Measurements from ENCODE around the gene HECTD4.
"Not testable (repeated sequence)": the region's sequence is repeated elsewhere in the genome, so short reads cannot be mapped to it uniquely, and the experiment has no call there.

HECTD4 gene

DNA sequence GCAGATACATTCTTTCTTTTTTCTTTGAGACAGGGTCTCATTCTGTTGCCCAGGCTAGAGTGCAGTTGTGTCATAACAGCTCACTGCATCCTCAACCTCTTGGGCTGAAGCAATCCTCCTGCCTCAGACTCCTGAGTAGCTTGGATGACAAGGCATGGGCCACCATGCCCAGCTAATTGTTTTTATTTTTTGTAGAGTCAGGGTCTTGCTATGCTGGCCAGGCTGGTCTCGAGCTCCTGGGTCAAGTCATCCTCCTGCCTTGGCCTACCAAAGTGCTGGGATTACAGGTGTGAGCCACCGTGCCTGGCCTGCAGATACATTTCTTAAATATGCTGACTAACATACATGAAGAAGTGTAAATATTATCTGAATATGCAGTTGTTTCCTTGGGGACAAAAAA is 115.8 kb downstream of the HECTD4 start:
- DNase-seq (ENCODE audit: low read depth): no peak

DNA sequence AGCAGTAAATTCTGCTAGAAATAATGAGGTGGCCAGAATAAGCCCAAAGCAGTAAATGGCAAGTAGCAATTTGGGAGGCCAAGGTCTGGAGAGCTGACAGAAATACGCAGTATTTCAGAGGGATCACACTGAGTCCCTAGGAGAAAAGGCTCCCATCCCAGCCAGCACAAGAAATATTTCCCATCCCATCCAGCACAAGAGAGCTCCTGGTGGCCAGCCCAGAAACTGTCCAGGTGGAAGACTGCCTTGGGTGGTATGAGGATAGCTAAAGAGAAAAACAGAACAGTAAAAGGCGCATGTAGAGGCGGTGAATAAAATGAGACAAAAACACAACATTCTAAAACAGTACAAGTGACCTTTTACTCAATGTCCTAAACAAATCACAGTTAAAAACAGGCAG is 120.7 kb downstream of the HECTD4 start:
- DNase-seq (ENCODE audit: low read depth): no peak

DNA sequence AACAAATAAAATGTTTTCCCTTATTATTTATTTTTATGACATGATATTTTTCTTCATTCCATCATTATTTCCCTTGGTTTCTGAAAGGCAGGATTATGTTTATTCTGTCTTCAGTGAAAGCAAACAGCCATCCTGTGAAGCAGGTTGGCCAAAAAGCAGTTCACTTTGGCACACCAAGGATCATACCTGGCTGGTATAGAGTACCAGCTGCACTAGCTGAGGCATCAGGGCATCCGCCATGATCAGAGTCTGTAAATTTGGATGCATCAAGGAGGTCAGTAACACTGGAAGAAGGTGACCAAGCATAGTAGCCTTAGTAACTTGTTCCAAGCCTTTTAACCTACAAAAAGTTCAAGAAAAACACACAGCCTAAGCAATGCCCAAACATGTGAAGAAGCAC is 123.3 kb downstream of the HECTD4 start:
- DNase-seq (ENCODE audit: low read depth): no peak

- DNase-seq (ENCODE audit: low read depth): no peak
These were observed 125.5 kb downstream of the HECTD4 start for GRCh38 chr12:112256780-112257179.

DNA sequence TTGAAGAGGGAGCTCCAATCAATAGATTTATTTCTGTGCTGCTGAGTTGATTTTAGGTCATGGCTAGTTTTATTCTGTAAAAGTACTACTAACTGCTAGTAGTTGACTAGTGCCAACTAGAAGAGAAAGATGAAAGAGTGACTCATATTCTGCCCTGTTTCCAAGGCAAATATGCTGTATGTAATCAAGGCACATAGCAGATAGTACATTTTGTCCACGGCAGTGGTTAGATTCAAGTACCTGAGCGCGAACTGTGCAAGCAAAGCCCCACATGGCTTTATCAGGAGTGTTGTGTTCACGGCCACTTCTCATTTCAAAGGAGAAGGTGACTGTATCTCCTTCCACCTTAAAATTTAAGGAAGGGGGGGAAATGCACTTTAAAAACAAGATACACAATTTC is 130.0 kb downstream of the HECTD4 start:
- no peak for DNase-seq (ENCODE audit: low read depth)

DNA sequence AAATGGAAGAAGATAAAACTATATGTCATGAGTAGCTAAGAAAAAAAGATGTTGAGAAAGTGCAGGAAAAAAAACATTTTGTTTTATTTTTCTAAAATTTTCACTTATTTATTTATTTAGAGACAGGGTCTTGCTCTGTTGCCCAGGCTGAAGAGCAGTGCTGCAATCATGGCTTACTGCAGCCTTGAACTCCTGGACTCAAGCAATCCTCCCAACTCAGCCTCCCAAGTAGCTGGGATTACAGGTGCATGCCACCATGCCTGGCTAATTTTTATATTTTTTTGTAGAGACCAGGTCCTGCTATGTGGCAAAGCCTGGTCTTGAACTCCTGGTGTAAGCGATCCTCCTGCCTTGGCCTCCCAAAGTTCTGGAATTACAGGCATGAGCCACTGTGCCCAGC is 137.3 kb downstream of the HECTD4 start:
- DNase-seq (ENCODE audit: low read depth): not testable (repeated sequence)

DNA sequence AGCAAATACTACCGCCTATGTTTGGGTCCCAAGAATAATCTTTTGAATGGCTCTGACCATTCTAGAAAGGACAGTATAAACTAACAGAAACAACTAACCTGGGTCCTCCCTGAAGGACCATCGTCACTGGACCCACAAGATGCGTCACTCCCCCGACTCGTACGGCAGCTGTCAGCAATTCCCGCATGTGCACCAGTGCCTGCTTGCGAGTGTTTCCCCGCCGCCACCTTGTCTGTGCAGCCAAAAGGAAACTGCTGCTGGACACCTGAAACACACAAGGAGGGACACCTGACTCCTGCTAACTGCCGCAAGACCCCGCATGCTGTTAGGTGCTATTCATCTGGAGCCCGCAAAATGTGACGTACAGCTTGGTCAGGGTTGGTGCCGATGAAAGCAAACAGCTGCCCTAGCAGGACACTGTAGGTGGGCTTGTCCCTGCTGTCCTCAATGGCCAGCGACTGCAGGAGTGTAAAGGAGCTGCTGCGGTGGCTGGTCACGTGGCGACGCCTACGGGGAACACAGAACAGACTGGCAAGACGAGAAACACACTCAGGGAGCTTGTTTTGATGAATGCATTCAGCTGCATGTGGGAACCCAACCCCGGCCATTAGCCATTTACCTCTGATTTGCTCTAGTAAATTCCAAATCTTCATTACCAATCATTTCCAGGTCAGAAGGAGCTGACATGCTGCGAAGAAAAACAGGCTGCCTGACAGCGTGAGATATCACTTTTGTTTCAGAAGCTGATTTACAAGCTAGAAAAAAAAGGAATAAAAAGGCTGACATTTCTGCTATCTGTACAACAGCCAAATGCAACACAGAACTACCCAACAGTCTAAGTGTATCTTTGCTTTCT is 138.7 kb downstream of the HECTD4 start:
- no peak for DNase-seq (ENCODE audit: low read depth)

DNA sequence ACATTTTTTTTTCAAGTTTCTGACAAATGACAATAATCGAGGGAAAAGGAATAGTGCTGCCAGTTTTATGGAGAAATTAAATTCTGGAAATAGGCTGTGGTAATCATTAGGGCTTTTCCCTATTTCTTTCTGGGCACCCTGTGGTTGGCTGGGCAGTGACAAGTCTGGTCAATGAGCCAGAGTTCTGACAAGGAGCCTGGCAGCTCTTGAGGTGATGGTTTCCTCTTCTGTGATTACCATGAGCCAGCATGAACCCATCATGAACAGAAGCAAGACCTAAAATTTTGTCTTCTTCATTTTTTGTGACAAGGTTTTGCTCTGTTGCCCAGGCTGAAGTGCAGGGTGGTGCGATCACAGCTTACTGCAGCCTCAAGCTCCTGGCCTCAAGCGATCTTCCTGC is 141.1 kb downstream of the HECTD4 start:
- DNase-seq (ENCODE audit: low read depth): no peak

DNA sequence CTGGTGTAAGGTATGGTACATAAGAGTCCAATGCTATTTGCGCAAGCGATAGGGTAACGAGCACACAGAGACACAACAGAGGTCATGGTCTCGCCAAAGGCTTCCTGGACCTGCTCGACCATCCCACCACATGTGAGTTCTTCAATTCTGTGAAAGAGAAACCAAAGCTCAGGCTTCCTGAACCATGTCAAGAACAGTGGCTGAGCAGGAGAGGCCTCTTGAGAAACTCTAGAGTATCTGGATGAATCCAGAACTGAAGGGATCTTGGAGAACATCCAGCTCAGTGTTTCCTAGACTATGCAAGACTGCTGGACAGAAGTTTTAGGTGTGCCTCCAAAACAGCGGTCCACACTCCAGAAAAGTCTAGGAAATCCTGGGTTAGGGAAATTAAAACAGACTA is 142.3 kb downstream of the HECTD4 start:
- DNase-seq (ENCODE audit: low read depth): no peak

DNA sequence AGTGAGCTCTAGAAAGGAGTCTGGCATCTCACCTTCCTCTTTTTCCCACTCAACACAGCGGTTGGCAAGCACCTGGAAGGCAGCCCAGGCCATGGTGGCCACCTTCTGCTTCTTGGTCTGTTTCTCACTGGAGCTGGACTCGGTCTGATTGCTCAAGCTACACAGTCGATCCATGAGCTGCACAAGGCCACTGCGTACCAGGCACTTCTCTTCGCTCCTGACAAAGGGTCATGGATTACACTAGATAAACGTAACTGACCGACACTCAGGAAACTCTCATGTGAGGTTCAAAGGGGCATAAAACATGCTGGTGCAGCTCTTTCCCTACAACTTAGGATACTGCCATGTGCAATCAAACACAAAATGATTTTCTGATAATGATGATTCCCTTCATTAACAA is 143.2 kb downstream of the HECTD4 start:
- DNase-seq (ENCODE audit: low read depth): no peak

DNA sequence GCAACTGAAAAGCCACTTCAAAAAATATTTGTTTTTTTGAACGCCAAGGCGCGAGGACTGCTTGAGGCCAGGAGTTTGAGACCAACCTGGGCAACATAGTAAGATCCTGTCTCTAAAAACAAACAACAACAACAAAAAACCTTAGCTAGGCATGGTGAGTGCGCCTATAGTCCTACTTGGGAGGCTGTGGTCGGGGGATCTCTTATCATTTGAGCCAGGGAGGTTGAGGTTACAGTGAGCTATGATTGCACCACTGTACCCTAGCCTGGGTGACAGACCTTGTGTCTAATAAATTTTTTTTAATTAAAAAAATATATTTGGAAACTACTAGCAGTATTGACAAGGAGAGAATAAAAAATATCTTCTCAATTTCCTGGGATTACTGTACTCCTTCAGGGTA is 143.8 kb downstream of the HECTD4 start:
- DNase-seq (ENCODE audit: low read depth): no peak

DNA sequence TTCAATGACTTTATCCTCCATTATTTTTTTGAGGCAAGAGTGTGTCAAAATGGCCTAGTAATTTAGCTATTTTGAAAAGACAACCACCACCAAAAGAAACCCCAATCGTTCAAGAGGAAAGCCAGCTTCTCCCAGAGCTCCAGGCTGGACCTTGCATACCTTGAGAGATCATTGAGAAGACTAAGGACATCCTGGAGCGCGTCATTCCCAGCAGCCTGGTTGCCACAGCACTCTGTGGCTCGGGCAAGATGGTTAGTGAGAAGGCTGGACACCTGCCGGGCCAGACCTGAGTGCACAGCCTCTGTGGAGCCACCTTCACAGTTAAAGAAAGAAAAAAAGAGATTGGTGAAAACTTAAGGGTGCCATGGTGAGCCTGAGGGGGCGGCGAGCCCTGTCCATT is 145.4 kb downstream of the HECTD4 start:
- no peak for DNase-seq (ENCODE audit: low read depth)

DNA sequence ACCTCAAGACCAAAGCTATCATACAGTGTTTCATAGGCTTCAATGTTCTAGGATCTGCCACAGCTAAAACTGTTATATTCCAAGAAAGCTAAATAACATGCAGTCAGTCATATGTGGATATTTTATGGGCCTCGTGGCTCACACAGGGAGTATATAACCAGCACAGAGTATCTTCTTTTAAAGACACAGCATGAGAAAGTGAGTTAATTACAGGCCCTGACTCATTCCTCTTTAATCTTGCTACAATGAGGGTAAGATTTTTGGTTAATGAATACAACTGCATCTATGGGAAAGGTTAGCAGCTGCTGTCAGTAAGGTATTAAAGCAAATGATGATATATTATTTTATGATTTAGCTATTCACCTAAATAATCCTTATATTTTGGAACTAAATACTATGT is 145.8 kb downstream of the HECTD4 start:
- DNase-seq (ENCODE audit: low read depth): no peak

DNA sequence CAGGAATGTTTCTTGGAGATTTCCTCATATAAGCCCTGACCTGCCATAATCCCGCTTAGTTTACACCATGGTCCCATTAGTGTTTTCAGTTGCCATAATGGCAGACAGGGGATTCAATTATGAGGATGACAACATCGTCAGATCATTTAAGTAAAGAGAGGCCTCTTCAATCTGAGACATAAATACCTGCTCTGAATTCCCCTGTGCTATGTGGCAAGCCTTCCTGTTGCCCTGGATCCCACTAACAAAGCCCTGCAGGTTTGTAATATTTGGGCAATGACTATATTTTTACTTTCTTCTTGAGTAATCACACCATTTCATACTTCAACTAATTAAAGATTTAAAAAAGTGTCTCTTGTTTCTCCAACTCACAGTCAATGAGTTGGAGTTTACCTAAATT is 147.9 kb downstream of the HECTD4 start:
- DNase-seq (ENCODE audit: low read depth): no peak

- DNase-seq (ENCODE audit: low read depth): no peak
These were observed 149.0 kb downstream of the HECTD4 start for GRCh38 chr12:112233242-112233641.

GRCh38 chr12:112230136-112230535 is 152.1 kb downstream of the HECTD4 start:
- DNase-seq (ENCODE audit: low read depth): no peak

DNA sequence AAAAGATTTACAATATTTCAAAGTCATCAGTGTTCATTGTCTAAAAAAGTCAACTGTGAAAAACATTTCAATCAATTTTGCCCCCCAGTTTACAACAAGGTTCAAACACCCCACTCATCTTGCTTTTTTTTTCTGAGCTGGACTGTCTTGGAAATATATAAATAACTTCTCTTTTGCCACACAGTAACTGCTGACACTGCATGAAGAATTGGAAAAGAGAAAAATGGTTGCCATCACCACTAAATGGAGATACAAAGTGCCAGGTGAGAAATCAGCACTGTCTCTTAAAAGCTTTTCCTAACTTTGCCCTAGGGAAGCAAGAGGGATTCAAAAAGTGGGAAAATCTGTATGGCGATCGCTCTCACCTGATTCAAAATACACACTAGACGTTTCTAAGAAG is 155.5 kb downstream of the HECTD4 start:
- no peak for DNase-seq (ENCODE audit: low read depth)

- not testable (repeated sequence) for DNase-seq (ENCODE audit: low read depth)
These were observed 161.6 kb downstream of the HECTD4 start for GRCh38 chr12:112220628-112221027.

- DNase-seq (ENCODE audit: low read depth): no peak
These were observed 163.0 kb downstream of the HECTD4 start for GRCh38 chr12:112219195-112219594.

DNA sequence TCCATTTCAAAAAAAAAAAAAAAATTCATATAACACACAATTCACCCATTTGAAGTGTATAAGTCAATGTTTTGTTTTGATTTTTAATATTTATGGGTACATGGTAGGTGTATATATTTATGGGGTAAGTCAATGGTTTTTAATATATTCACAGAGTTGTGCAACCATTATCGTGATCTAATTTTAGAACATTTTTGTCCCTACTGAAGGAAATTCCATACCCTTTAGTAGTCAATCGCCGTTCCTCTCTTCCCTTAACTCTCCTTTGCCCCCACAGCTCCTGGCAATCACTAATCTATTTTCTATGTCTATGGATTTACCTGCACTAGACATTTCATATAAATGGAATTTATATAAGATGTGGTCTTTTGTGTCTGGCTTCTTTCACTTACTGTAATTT is 164.1 kb downstream of the HECTD4 start:
- DNase-seq (ENCODE audit: low read depth): no peak

GRCh38 chr12:112217647-112218046 is 164.6 kb downstream of the HECTD4 start:
- DNase-seq (ENCODE audit: low read depth): no peak

DNA sequence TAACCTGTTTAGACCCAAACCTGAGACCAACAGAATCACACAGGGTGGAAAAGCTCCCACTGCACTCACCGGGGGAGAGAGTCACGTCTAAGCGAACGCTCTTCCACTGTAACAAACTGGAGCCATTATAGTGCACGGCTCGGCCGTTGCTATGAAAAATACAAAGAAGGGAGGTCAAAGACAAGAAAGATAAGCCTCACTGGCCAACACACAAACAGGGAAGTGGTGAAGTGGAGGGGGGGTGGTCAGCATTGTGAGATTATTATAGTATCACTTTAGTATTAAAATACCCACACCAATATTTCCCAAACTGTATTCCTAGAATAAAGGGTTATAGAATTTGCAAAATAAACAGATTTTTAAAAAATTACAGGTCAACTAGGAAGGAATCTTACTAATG is 166.0 kb downstream of the HECTD4 start:
- DNase-seq (ENCODE audit: low read depth): no peak

- DNase-seq (ENCODE audit: low read depth): no peak
These were observed 168.2 kb downstream of the HECTD4 start for GRCh38 chr12:112214064-112214463.

DNA sequence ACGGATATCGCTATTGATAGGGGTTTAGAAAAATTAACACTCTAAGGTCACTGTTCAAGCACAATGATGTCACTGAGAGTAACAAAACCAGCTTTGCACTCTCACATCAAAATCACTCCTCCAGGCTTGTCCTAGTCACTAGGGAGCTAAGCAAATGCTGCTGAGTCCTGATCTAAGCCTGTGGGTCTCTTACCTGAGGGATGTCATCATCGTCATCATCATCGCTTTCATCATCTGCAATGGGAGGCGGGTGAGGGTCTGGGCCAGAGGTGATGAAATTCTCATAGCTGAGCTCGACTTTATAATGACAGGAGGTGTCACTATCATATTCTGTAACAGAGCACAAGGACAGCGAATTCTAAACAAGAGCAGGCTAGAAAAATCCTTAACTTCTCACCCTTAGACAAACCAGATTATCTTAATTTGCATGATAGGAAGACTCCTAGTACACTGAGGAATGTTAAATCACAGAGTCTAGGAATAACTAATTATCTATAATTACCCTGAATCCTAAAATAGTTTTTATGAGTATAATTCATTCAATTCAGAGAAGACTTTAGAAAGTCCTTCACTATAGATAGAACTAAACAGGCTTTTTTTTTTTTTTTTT is 173.8 kb downstream of the HECTD4 start:
- DNase-seq (ENCODE audit: low read depth): no peak
